Measurements from ENCODE around the gene HTR5A. TPM values are rescaled to one million over a fixed set of nuclear protein-coding genes. Genes with fewer than 3 reads are reported as not detected.

The HTR5A gene
- total RNA-seq, 1 donor from 2014 or later = not detected

DNA sequence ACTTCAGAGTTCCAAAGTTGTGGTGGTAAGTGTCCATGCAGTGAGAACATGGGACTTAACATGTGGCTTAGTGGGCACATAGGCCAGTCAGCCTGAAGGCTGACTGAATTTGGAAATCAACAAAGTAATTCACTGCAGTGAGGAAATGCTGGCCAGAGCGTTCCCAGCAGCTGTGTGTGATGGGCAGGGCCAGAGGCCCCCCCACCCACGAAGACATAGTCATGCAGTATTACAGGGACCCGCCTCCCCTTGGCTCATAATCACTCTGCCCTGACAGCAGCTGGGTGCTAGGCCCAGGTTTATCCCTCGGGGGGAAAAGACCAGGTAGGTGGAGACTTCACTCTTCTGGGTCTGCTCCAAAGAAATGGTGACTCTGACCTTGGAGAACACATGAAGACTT, 33.7 kb downstream of the HTR5A start:
- Histone ChIP-seq H3K9me3 (no peaks in the 10 kb centered on the region), H3K36me3 (no peaks in the 10 kb centered on the region), H3K4me1 (no peaks in the 10 kb centered on the region), H3K27ac (no peak overlapping the region), H3K27me3 (ENCODE audit: low read depth) (no peaks in the 10 kb centered on the region), H3K4me3 (no peak overlapping the region)
- DNase-seq (no peak), ATAC-seq (peak in 1 of 2 donors; percentile 17)
- TF ChIP-seq, protein P1, sequence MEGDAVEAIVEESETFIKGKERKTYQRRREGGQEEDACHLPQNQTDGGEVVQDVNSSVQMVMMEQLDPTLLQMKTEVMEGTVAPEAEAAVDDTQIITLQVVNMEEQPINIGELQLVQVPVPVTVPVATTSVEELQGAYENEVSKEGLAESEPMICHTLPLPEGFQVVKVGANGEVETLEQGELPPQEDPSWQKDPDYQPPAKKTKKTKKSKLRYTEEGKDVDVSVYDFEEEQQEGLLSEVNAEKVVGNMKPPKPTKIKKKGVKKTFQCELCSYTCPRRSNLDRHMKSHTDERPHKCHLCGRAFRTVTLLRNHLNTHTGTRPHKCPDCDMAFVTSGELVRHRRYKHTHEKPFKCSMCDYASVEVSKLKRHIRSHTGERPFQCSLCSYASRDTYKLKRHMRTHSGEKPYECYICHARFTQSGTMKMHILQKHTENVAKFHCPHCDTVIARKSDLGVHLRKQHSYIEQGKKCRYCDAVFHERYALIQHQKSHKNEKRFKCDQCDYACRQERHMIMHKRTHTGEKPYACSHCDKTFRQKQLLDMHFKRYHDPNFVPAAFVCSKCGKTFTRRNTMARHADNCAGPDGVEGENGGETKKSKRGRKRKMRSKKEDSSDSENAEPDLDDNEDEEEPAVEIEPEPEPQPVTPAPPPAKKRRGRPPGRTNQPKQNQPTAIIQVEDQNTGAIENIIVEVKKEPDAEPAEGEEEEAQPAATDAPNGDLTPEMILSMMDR (IDR thresholded peaks at IDR 0.05) = no peak
- intact Hi-C loops (cut with DNase I) = no loop called here

DNA sequence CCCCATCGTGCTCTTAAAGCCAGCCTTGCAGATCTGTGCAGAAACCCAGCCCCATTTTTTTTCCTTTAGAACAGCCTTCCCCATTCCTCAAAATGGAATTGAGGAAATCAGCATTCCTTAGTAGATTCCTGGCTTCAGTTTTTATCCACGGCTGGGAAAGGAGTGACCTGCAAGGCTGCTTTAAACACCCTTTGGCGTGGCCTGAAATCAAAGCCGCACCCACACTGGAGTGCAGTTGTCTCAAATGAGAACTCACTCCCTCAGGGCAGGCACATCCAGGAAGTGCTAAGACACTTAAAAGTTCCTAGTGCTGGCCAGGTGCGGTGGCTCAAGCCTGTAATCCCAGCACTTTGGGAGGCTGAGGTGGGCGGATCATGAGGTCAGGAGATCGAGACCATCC, 34.8 kb downstream of the HTR5A start:
- no peaks in the 10 kb centered on the region for H3K27me3 ChIP-seq (ENCODE audit: low read depth)
- intact Hi-C loops (cut with DNase I) = no loop called here
- H3K27ac ChIP-seq = no peak overlapping the region
- no peaks in the 10 kb centered on the region for H3K36me3 ChIP-seq
- no peaks in the 10 kb centered on the region for H3K4me1 ChIP-seq
- TF ChIP-seq, protein P1 (IDR thresholded peaks at IDR 0.05) = no peak
- H3K9me3 ChIP-seq = no peaks in the 10 kb centered on the region
- no peak overlapping the region for H3K4me3 ChIP-seq
- no peak for ATAC-seq
- DNase-seq = no peak

DNA sequence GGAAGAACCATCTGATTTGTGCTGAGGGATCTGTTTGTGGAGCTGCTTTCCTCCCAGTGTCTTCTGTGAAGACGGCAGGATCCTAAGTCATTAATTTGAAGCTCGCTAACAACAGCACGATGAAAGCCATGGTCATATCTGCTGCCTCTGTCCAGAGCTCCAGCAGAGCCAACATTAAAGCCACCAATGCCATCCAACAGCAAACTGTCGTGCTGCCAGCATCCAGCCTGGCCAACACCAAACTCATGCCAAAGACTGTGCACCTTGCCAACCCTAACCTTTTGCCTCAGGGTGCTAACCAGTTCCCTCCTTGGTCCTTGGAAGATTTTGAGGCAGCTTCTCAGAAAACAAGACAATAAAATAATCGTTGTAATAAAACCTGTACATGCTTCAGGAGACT, 36.2 kb downstream of the HTR5A start:
- Histone ChIP-seq H3K27me3 (ENCODE audit: low read depth) (no peaks in the 10 kb centered on the region), H3K36me3 (no peaks in the 10 kb centered on the region), H3K27ac (no peak overlapping the region), H3K4me3 (no peak overlapping the region), H3K9me3 (no peaks in the 10 kb centered on the region), H3K4me1 (no peaks in the 10 kb centered on the region)
- intact Hi-C loops (cut with DNase I) = no loop called here
- DNase-seq (no peak), ATAC-seq (no peak)
- TF ChIP-seq, protein P1 (IDR thresholded peaks at IDR 0.05) = no peak

DNA sequence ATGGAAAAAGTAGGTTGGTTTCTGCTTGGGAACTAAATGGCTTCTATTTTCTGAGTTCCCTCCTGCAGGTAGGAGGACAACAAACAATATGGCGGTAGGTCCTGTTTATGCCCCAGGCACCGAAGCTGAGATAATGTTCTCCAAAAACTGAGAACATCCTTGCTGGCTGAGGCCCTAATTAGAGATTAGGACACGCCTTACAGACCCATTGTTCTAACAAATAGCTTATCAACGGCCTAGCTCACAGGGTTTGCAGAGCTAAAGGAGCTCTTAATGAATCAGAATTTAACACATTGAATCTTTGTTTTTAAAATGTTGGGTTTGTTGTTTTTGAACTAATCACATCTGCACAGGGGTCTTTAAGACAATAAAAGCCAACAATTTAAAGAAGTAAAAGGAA, 37.0 kb downstream of the HTR5A start:
- Histone ChIP-seq H3K36me3 (no peaks in the 10 kb centered on the region), H3K4me3 (no peak overlapping the region), H3K27me3 (ENCODE audit: low read depth) (no peaks in the 10 kb centered on the region), H3K9me3 (no peaks in the 10 kb centered on the region), H3K4me1 (no peaks in the 10 kb centered on the region), H3K27ac (no peak overlapping the region)
- intact Hi-C loops (cut with DNase I) = no loop called here
- TF ChIP-seq, protein P1 (IDR thresholded peaks at IDR 0.05) = no peak
- ATAC-seq (no peak), DNase-seq (no peak)

DNA sequence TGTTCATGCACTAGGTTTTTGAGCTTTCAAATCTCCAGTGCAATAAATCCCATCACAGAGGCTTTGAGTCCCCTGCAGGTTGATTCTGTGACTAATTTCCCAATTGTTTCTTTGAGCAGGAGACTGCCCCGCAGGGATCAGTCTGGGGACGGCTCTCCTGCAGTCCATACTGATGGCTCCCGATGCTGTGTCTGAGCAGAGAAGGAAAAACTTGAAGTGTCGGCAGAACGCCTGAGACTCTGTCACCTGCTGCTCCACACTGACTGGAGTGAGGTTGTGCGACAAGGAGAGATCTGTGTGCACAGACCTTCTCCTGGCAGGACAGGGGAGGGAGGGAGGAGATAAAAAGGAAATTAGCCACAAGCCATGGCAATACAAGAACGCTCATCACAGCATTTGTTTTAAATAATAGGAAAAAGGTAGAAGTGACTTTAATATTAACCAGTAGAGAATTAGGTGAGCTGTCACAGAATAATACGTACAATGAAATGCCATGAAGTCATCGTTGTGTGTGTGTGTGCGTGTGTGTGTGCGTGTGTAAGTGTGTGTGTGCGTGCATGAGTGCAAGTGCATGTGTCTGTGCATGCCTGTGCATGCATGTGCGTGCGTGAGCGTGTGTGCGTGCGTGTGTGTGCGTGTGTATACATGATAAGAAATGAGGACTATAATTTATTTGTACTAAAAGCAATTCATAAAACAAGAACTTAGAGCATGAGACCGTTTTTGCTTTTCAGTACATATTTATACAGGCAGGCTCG, 38.2 kb downstream of the HTR5A start:
- no peaks in the 10 kb centered on the region for H3K27me3 ChIP-seq (ENCODE audit: low read depth)

More for the DNA sequence above, 38.2 kb downstream of the HTR5A start:
- intact Hi-C loops (cut with DNase I) = no loop called here
- no peak overlapping the region for H3K4me3 ChIP-seq
- H3K27ac ChIP-seq = no peak overlapping the region
- TF ChIP-seq, protein P1 (IDR thresholded peaks at IDR 0.05) = no peak
- no peaks in the 10 kb centered on the region for H3K9me3 ChIP-seq
- DNase-seq (no peak), ATAC-seq (no peak)
- no peaks in the 10 kb centered on the region for H3K4me1 ChIP-seq
- H3K36me3 ChIP-seq = no peaks in the 10 kb centered on the region
